SU-DHL-6 (cell line): ENCODE data around the gene C11orf87.

Source experiments
- H2AFZ ChIP-seq: fragments of 200-600 bp; sonication (generic); 2 replicates; pipeline ENCODE4 v1.6.1; 2014; ENCODE audit warnings: low read depth, mild to moderate bottlenecking, moderate library complexity, mixed read lengths, antibody characterized with exemption, low read length; ENCODE audit not compliant: severe bottlenecking
- H3F3A ChIP-seq: fragments of 200-600 bp; shearing (Covaris generic); 2 replicates; pipeline ENCODE4 v1.6.0; 2016; ENCODE audit warnings: antibody characterized with exemption, mild to moderate bottlenecking; ENCODE audit not compliant: insufficient read depth
- H3K27ac ChIP-seq: fragments of 200-600 bp; sonication (generic); 2 replicates; pipeline ENCODE4 v1.5.1; 2016; ENCODE audit warnings: low read depth, mild to moderate bottlenecking, low read length, moderate library complexity, mixed read lengths
- H3K27me3 ChIP-seq: fragments of 200-600 bp; sonication (generic), shearing (Covaris generic); 2 replicates; pipeline ENCODE4 v1.6.0; 2014; ENCODE audit warnings: mild to moderate bottlenecking, low read length
- H3K36me3 ChIP-seq: fragments of 200-600 bp; sonication (generic); 2 replicates; pipeline ENCODE4 v1.6.1; 2014; ENCODE audit warnings: mild to moderate bottlenecking, low read length, mixed read lengths
- H3K4me2 ChIP-seq: fragments of 300-600, 200-600 bp; shearing (Covaris generic), sonication (generic); 2 replicates; pipeline ENCODE4 v1.6.0; 2014; ENCODE audit warnings: low read length, low read depth, mild to moderate bottlenecking; ENCODE audit not compliant: poor library complexity, severe bottlenecking
- H3K4me3 ChIP-seq: fragments of 200-600 bp; sonication (generic); 2 replicates; pipeline ENCODE4 v1.5.1; 2014; ENCODE audit warnings: antibody characterized with exemption, low read length, mild to moderate bottlenecking, mixed read lengths; ENCODE audit not compliant: insufficient read depth, poor library complexity, severe bottlenecking
- H3K79me2 ChIP-seq: fragments of 200-600 bp; sonication (generic); 2 replicates; pipeline ENCODE4 v1.6.1; 2014; ENCODE audit warnings: mild to moderate bottlenecking, low read length, moderate library complexity; ENCODE audit not compliant: insufficient read depth
- H3K9ac ChIP-seq: fragments of 200-600 bp; sonication (generic); 2 replicates; pipeline ENCODE4 v1.7.0; 2014; ENCODE audit warnings: mild to moderate bottlenecking, low read length
- H3K9me2 ChIP-seq: fragments of 200-600 bp; sonication (generic); replicated peaks from 2 replicates; pipeline ENCODE4 v1.6.1; 2014; ENCODE audit warnings: low read length; ENCODE audit not compliant: insufficient read depth
- H3K9me3 ChIP-seq: fragments of 200-600 bp; sonication (generic); 2 replicates; pipeline ENCODE4 v1.6.1; 2014; ENCODE audit warnings: low read length, mixed read lengths; ENCODE audit not compliant: insufficient read depth
- H4K20me1 ChIP-seq: fragments of 200-600 bp; sonication (generic); 2 replicates; pipeline ENCODE4 v1.6.1; 2014; ENCODE audit warnings: low read depth, mild to moderate bottlenecking, antibody characterized with exemption, low read length, moderate library complexity, mixed read lengths
- EZH2phosphoT487 ChIP-seq: fragments of 200-600 bp; sonication (generic), shearing (Covaris generic); conservative IDR thresholded peaks from 2 replicates; pipeline ENCODE4 v1.6.1; 2018; ENCODE audit warnings: mild to moderate bottlenecking, antibody characterized with exemption, low read length, moderate library complexity, mixed read lengths
- TF ChIP-seq, protein P1 (sequence below): fragments of 200-600 bp; sonication (generic); IDR thresholded peaks from one replicate; pipeline ENCODE4 v1.5.1; 2017; ENCODE audit warnings: antibody characterized with exemption, mild to moderate bottlenecking, low read length, moderate library complexity; ENCODE audit not compliant: insufficient read depth, poor library complexity, severe bottlenecking

The C11orf87 gene

DNA sequence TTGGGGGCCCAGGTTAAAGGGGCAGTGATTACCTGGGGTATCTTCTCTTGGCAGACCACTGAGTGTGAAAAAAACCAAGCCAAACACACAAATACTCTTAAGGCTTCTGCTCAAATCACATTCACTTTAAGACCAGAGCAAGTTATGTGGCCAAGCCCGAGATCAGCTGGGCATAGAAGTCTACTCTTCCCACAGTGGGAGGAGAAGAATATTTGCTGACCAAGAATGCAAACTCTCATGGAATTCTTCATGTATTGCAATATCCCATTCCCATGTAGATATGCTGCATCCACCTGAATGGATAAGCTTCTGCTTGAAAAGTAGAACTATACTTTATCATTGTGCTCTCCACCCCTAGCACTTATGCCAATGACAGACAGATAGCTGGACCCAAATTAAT is 37.1 kb upstream of the C11orf87 start:
- no peaks in the 10 kb centered on the region for H3K9me2 ChIP-seq
- H3K27me3 ChIP-seq = no peaks in the 10 kb centered on the region
- no peak overlapping the region for H3K4me3 ChIP-seq
- no peaks in the 10 kb centered on the region for H3F3A ChIP-seq
- TF ChIP-seq, protein P1, sequence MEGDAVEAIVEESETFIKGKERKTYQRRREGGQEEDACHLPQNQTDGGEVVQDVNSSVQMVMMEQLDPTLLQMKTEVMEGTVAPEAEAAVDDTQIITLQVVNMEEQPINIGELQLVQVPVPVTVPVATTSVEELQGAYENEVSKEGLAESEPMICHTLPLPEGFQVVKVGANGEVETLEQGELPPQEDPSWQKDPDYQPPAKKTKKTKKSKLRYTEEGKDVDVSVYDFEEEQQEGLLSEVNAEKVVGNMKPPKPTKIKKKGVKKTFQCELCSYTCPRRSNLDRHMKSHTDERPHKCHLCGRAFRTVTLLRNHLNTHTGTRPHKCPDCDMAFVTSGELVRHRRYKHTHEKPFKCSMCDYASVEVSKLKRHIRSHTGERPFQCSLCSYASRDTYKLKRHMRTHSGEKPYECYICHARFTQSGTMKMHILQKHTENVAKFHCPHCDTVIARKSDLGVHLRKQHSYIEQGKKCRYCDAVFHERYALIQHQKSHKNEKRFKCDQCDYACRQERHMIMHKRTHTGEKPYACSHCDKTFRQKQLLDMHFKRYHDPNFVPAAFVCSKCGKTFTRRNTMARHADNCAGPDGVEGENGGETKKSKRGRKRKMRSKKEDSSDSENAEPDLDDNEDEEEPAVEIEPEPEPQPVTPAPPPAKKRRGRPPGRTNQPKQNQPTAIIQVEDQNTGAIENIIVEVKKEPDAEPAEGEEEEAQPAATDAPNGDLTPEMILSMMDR = no peak
- no peak for TF ChIP-seq EZH2phosphoT487
- no peaks in the 10 kb centered on the region for H4K20me1 ChIP-seq
- H3K36me3 ChIP-seq = no peaks in the 10 kb centered on the region
- no peak overlapping the region for H3K27ac ChIP-seq
- H2AFZ ChIP-seq = no peak overlapping the region
- H3K9ac ChIP-seq = no peak overlapping the region
- H3K79me2 ChIP-seq = no peaks in the 10 kb centered on the region
- H3K9me3 ChIP-seq = no peaks in the 10 kb centered on the region
- no peak overlapping the region for H3K4me2 ChIP-seq

DNA sequence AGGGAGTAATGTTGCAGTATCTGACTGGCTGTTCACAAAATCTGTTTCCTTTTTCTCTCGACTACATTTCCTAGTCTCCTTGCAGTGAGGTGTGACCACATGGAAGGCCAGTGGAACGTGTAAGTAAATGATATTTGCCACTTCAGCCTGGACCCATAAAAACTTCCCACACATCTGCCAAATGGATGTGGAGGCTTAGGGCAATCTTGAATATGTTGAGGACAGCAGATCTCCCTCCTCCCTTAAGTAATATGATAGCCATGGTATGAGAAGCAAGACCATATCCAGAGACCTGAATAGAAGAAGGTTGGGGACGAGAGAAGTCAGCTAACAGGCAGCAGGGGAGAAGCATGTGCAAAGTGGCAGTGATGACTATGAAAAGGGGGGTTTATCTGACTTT is 33.0 kb upstream of the C11orf87 start:
- Histone ChIP-seq H3K9me3 (no peaks in the 10 kb centered on the region), H4K20me1 (no peaks in the 10 kb centered on the region), H3K79me2 (no peaks in the 10 kb centered on the region), H3F3A (no peaks in the 10 kb centered on the region), H3K4me3 (no peak overlapping the region), H3K36me3 (no peaks in the 10 kb centered on the region), H3K4me2 (no peak overlapping the region), H3K27ac (no peak overlapping the region), H3K9ac (no peak overlapping the region), H3K27me3 (no peaks in the 10 kb centered on the region), H3K9me2 (no peaks in the 10 kb centered on the region), H2AFZ (no peak overlapping the region)
- TF ChIP-seq, protein P1 = no peak
- TF ChIP-seq EZH2phosphoT487 = no peak

DNA sequence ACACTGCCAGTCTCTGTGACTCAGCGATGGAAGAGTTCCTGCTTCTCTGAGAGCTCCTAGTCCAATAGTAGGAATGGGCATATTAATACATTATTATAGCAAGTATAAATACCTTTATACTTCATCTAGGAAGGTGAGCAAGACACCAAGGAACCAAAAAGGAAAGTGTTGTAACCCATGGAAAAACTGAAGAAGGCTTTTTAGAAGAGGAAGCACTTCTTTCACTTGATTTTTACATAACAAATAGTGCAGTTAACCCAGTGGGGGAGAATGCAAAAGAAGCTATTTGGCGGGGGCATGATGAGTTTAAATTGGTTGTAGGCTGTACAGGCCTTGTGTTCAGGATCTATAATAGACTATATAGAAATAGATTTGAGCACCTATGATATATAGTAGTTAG is 31.2 kb upstream of the C11orf87 start:
- Histone ChIP-seq H3K4me2 (no peak overlapping the region), H3F3A (no peaks in the 10 kb centered on the region), H4K20me1 (no peaks in the 10 kb centered on the region), H3K9me3 (no peaks in the 10 kb centered on the region), H3K9ac (no peak overlapping the region), H3K4me3 (no peak overlapping the region), H2AFZ (no peak overlapping the region), H3K27ac (no peak overlapping the region), H3K27me3 (no peaks in the 10 kb centered on the region), H3K36me3 (no peaks in the 10 kb centered on the region), H3K79me2 (no peaks in the 10 kb centered on the region), H3K9me2 (no peaks in the 10 kb centered on the region)
- no peak for TF ChIP-seq EZH2phosphoT487
- TF ChIP-seq, protein P1 = no peak
